Left colon (tissue), 2 donors: ENCODE results near the gene BRD7. TPM values are rescaled to one million over a fixed set of nuclear protein-coding genes. Genes with fewer than 3 reads are reported as not detected.
A peak's percentile ranks its signal among the peaks of the same experiment; 100 is the strongest.

Experiments used
- ATAC-seq: fragments of 200-7000 bp; cut with Tn5 transposase; one replicate; pipeline ENCODE4 v1.9.1; 2020; ENCODE audit warnings: mild to moderate bottlenecking, moderate library complexity
- DNase-seq, 2 donors: peaks; one replicate each; pipeline ENCODE4 v3.0.0-alpha.2; 2020
- intact Hi-C, 2 donors: fragments of 100-400 bp; cut with DNase I in 1 of 2; cut with micrococcal nuclease in 1 of 2; formaldehyde crosslinking; loops; one replicate each; pipeline versions ENCODE4 v1.11.2 to v1.14.0; 2022; cut with DNase I, micrococcal nuclease
- total RNA-seq, 2 donors: library from RNA; stranded (reverse); fragmentation: NEBNext Ultra II Directional; extraction: Animal tissue kit (Norgen Biotek cat#: 25700); gene quantifications; one replicate each; pipeline ENCODE4 v1.2.1, GENCODE V29; 2021
- donor health status: DM: no; HTN: no; CAD: no.
- donor health status: DM: yes; HTN: yes; CAD: no.

Gene BRD7
- total RNA-seq, 2 donors from 2014 or later, result 54.3 to 54.5 TPM

DNA sequence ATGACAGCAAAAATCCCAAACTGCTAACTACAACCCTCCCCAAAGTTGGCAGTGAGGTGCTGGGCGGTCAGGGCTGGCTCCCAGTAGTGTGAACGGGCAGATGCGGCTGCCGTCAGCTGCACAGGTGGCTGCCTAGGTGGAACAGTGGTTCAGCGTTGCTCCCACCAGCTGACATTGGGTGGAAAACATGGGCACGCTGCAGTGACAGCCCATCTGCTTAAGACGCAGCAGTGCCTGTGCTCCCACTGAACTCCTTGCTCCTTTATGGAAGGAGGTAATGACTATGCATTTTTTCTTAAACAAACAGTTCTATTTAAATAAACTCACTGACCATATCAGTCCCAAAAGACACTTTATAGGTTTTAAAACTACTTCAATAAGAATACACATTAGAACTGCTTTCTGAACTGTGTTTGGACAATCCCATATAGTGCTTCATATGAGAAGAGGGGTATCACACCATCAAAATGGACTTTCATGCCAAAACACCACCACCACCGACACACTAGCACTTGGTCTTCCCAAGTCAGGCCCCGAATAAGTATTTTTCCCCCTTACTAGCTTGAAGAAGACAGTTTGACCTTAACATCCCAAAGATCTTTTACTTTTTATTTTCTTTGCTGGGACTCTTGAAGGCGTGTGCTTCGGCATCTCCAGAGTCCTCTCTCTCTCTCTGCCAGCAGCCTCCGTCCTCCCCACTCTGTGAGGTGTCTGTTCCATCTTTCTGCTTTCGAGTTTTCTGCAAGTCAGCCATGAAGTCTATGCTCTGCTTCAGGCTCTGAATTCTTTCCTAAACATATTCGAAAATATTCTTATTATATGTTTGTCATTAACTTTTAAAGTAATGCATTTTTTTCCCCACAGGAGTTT lies 34.4 kb downstream of the BRD7 start:
- DNase-seq, result no peak
- intact Hi-C loops, result no loop called here
- ATAC-seq, result peak; percentile 58

DNA sequence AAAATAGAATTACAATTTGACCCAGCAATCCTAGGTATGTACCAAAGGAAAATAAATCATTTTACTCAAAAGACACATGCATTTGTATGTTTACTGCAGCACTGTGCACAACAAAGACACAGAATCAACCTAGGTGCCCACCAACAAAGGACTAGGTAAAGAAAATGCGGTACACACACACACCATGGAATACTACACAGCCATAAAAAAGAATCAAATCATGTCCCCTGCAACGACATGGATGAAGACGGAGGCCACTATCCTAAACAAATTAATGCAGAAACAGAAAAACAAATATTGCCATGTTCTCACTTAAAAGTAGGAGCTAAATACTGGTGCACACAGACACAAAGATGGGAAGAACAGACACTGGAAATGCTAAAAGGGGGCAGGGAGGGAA lies 36.2 kb downstream of the BRD7 start:
- no peak for DNase-seq
- intact Hi-C loops, result no loop called here
- ATAC-seq, result no peak

DNA sequence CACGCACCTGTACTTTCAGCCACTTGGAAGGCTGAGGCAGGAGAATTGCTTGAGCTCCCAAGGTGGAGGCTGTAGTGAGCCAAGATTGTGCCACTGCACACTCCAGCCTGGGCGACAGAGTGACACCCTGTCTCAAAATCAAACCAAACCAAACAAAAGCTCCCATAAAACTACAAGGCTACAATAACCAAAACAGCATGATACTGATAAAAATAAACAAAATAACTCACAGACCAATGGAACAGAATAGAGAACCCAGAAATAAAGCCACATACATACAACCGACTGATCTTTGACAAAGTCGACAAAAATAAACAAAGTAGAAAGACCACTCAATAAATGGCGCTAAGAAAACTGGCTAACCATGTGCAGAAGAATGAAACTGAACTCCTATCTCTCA lies 37.2 kb downstream of the BRD7 start:
- intact Hi-C loops, result no loop called here
- ATAC-seq, result no peak
- DNase-seq, result no peak

DNA sequence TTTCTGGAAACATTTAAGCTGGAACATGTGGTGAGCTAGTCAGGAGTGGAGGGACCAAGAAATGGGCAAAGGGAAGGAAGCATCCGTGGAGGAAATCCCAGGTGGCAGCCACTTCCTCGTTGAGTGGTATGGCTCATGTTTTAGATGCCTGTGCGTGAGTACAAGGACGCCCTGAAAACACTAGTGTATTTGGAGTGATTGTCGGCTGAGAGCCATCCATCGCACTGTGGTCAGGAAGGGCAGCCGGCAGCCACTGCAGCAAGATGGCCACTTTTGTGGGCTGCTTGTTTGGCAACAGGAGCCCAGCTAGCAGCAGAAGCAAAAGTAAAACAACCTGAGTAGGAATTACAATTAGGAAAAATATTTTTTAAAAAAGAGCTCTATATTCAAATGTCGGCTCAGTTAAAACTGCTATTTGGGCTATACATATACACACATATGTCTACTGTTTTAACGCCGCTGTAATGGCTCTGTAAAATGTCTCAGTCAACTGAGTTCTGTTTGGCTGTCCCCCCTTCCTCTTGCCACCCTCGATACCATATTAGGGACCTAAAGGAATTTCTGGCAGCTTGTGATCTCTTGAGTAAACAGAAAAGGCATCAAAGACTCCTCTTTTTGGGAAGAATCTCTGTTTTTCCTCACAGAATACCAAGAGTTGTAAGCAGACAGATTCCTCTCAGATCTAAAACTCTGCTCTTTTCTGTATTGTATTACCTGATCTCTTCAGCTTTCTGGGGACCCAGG lies 39.2 kb downstream of the BRD7 start:
- intact Hi-C loops, result no loop called here
- no peak for DNase-seq
- no peak for ATAC-seq

DNA sequence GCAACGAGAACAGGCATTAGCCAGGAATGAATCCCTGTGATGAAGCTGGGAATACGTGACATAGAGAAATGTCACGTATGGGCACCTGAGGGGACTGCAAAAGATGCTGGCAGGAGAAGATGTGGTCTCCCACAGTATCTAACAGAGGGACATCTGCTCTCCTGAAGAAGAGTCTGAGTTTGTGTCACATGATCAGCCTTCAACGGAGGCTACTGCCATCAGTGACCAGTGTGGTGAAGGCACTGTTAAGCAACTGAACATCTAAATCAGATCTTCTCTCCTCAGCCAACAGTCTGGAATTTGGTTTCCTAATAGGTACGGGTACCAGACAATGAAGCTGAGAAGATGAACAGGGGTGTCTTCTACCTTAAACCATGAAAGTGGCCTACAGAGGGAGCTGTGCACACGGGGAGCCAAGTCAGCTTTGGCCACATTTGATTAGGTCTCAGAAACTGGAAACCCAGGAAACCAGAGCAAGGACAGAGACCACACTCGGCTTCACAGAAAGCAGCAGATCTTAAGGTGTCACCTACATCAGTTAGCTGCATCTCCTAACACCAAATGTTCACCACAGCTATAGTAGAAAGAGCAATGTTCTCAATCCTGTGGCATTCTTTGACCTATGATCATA lies 41.8 kb downstream of the BRD7 start:
- peak in 1 of 2 donors; percentile 38 for DNase-seq
- intact Hi-C loops, result no loop called here
- peak; percentile 64 for ATAC-seq

DNA sequence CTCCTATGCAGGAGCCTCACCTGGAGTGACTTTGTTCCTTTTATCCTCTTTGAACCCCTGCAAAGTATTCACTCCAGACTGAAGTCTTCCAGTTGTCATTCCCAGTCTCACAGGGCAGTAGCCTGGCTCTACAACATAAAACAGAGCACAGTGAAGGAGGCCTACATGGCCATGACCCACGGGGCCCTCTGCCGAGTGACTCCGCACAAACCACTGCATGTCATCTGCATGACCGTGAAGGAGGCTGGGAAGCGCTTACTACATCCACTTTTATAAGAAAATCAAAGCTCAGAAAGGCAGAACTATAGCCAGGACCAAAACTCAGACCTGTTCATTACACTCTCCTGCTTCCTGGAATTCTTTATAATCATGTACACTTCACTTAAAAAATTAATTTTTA lies 42.5 kb downstream of the BRD7 start:
- ATAC-seq, result no peak
- intact Hi-C loops, result no loop called here
- no peak for DNase-seq

DNA sequence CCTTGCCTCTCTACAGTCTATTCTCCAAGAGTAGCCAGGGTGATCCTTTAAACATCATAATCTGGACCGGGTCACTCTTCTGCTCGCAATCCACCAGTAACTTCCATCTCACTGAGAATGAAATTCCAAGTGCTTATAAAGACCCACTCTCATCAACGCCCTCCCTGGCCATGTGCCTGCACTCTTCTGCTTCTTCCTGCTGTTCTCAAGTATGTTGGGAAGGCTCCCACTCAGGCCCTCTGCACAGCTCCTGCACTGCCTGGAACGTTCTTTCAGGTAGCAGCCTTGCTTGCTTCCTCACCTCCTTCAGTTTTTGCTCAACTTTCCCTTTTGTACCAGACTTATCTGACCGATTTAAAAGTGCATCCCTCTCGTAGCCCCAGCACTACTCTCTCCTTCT lies 44.4 kb downstream of the BRD7 start:
- ATAC-seq (no peak), DNase-seq (no peak)
- intact Hi-C loops, result no loop called here

DNA sequence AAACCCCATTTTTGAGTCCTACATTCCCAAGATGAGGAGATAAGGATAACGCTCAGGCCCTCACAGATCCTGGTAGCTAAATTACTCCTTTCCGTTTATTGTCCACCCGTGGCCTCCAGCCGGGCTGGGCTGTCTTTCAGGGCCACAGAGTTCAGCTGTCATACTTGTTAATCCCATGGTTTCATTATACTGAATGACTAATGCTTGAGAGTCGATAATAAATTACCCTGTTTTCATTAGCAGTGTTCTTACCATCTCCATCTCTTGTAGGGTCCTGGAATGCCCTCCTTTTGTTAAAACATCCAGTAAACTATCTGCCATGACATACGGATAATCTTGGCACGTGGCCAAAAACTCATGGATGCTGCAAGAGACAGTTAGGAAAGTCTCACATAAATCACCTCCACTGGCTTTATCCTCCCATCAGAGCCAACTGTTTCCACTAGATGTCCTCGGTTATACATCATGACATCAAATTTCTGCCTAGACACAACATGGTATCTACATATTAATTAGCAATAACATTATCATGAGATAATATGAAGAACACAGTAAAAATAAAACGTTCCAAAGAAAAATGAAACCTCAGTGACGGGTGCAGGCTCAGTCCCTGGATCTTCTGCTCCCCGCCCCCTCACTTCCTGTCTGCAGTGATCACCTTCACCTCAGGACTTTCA lies 45.3 kb downstream of the BRD7 start:
- intact Hi-C loops, result no loop called here
- ATAC-seq (peak; percentile 33), DNase-seq (no peak)

DNA sequence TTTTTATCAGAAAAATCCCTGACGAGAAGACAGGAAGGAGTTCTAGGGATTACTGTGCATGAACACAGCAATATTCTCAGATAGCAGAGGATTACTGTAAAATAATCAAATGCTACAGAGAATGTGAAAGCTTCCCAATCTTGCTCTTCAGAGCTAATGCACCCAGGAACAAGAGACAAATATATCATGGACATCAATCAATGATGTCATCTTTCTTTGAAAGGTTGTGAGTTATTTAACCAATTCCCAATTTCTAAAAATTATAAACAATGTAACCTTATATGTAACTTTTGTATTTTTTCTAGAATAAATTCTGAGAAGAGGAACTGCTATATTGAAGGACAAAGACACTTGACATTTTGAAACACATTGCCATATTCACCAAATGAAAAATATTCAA lies 46.5 kb downstream of the BRD7 start:
- DNase-seq, result no peak
- intact Hi-C loops, result no loop called here
- ATAC-seq, result no peak

DNA sequence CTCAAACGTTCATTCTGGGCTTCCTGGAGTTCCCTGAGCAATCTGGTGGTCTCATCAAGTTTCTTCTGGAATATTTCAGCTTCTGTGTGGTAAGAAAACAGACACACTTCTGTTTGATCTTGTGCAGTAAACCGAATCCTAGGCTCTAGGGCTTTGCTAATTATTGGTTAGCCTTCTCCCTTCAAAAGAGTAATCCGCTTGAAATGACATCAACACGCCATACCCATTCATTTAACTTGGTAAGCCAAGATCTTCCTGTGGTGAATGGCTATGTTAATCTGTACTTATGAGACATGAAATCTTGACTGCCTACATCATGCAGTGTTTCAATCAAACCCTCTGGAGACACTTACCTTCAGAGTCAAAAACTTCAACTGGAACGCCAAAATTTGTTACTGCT lies 48.5 kb downstream of the BRD7 start:
- ATAC-seq (no peak), DNase-seq (no peak)
- intact Hi-C loops, result no loop called here

DNA sequence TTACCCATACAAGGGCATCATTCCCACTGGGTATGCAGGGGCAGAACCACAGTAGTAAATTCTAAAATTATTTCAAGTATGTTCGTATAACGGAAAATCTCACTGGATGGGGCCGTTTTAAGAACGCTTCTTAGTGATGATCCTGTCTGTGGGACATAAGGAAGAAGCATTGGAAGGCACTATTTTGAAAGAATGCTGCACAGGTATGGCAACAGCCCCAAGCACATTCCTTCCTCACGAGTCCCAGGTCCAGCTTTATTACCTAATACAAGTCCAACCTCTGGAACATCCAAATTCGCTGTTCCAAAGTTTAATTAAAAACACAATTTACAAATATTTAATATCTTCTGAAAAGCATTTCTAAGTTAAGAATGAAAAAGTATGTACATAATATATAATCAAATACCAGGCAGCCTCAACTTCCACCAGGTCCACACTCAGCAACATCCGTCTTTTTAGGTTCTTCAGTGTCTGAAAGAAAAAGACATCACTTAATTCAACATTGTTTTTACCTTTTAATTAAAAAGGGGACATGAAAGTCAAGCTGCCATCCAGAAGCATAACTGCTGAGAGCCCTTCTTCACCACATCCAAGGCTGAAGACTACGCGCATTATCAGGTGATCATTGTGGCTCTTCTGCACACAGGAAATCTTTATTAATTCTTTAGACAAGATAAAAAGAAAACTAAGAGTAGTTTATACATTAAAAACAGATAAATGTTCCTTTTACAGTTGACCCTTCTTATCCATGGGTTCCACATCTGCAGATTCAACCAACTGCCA lies 49.8 kb downstream of the BRD7 start:
- intact Hi-C loops, result no loop called here
- DNase-seq (no peak), ATAC-seq (no peak)

DNA sequence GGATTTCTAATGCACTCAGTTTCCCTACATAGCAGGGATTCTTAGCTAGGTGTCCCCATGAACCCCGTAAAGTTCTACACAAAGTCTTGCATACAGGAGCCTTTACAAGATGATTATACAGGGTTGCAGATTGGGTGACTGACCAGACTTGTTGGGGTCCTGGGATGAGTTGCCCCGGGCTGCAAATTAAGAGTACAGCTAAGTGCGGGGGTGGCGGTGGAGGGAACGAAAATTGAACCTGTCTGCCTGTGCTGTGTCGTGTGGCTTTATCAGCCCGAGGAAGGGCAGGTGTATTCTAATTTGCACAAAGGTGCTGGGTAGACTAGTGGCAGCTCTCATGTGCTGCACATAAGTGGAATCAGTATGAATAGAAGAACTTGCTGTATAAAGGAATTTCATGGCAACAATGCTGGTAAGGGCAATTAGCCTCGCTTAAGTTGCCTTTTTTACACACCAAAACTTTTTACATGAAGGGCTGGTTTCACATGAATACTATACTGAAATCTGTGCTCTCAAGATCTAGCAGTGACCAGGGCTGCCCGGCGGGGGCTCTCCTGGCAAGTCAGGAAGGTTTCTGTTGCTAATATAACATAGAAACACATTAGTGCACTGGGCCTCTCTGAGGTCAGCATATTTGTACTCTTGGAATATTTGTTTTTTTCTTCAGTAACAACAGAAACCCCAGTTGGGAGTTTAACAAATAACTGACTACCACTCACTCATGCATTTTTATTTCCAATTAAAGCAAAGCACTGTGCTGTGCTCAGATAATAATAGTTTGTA lies 51.7 kb downstream of the BRD7 start:
- ATAC-seq (no peak), DNase-seq (no peak)
- intact Hi-C loops, result no loop called here

DNA sequence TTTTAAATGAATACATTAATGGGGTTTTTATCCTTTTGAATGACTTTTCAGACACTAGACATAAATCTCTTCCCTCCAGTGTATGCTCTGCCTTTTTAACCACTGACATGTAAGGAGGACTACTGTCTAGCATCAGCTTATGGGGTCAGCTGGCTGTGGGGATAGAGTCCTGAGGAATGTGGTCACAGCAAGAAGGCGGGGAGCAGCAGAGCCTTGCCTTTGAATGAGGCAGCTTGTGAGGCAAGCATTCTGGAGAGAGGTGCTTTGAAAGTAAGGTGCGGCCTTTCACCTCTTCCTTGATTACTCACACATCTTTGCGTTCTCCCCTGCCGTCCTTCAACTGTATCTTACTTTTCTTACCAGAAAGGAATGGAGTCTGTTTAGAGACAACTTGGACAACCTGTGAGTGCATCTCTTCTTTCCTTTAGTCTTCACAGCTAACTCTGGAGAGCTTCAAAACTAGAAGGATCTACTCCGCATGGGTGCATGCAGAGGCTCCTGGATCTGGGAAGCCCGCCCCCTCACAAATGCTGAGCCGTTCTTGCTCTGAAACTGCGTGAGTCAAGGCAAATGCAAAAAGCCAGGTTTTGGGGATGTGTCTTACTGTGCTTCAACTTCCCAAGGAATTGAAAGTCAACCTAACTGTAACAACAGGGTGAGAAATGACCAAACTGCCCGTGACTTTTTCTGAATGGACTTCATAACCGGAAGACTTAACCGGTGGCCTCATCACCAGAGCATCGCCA lies 52.5 kb downstream of the BRD7 start:
- intact Hi-C loops, result no loop called here
- DNase-seq (no peak), ATAC-seq (no peak)

DNA sequence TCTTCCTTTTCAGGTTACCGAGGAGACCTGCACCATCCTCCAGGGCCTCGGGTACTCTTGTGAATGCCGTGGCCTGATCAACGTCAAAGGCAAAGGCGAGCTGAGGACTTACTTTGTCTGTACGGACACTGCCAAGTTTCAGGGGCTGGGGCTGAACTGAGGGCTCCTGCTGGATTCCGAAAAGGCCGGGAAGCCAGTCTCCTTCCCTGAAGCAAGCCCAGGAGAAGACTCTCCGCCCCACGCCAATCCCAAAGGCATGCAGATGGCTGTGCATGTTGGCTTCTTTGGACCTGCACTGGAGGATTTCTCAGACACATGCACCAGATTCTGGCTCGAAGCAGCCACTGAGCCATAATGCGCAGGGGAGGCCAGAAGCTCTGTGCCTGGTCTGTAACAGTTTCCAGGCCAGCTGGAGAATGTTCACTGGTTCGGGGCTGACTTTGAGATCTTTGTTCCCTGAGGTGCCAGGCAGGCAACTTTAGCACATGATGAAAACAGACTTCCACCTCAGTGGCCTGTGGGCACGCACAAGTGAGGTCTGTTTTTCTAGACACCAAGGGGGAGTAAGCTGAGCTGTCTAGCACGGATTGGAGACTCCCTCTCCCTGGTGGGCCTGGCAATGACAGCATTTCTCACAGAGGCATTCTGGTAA lies 53.3 kb downstream of the BRD7 start:
- no peak for ATAC-seq
- no peak for DNase-seq
- intact Hi-C loops, result no loop called here

DNA sequence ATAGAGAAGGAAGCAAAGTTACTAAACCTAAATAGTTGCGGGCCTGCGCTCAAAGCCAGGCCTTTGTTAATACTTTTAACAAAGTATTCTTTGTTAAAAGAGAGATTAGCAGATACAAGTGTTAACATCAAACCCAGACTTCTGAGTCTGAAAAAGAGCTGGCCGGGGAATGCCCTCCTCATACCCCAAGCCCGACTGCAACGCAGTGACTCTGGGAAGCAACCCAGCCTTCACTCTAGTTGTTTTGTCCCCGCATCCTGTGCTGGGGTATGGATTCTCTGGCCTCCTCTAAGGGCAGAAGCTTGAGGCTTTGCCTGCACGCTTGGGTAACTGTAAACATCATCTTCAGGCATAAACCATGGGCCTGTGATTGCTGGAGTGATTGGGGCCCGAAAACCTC lies 54.1 kb downstream of the BRD7 start:
- intact Hi-C loops, result no loop called here
- no peak for DNase-seq
- no peak for ATAC-seq

DNA sequence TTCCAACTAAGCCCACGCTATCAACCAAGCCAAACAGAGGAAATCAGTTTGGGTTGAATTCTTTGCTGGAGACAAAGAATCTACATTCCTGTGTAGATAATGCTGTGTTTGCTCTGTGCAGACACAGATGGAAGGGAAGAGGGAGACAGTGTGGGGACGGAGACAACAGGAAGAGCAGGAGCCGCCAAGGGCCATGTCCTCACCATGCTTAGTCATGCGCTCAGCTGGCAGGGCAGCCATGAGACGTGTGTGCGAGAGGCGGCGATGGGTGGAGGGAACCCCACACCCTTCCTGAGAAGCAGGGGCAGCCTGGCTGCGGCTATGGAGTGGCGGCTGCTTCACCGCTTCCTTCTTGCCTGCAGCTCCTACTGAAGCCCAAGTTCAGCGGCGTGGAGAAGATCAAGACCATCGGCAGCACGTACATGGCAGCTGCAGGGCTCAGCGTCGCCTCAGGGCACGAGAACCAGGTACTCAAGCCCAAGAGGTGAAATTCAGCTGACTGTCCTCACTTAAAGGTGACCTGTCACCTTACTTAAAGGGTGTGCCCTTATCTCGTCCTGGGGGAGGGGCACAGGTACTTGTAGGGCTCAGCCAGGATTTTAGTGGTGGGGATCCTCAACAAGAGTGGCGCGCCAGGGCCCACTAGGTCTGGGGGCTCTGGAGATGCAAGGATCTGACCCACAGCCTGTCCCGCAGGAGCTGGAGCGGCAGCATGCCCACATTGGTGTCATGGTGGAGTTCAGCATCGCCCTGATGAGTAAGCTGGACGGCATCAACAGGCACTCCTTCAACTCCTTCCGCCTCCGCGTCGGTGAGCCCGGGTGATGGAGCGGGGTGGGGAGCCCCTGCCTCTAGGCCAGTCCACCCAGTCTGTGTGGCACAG lies 55.0 kb downstream of the BRD7 start:
- no peak for ATAC-seq
- no peak for DNase-seq
- intact Hi-C loops, result no loop called here
